Measurements from ENCODE around the gene L1TD1. TPM values are rescaled to one million over a fixed set of nuclear protein-coding genes. Genes with fewer than 3 reads are reported as not detected.

Gene L1TD1
- total and polyA plus RNA-seq, 8 donors, result 0.13 to 10.1 (median 1.2) TPM; not detected in 4

- TF ChIP-seq CTCF (IDR thresholded peaks at IDR 0.05) (no peak), POLR2A (IDR thresholded peaks at IDR 0.05) (no peak), EP300 (IDR thresholded peaks at IDR 0.05) (no peak), POLR2AphosphoS5 (IDR thresholded peaks at IDR 0.05) (no peak)
- Histone ChIP-seq H3K9me3 (no peaks in the 10 kb centered on the region), H3K4me3 (no peak overlapping the region), H3K4me1 (no peaks in the 10 kb centered on the region), H3K27ac (no peak overlapping the region), H3K27me3 (no peaks in the 10 kb centered on the region), H3K36me3 (no peaks in the 10 kb centered on the region)
- WGBS, 5 donors, result 40 to 54% (median 51%) methylated on average over 2 of the region's 2 CpGs
- DNase-seq, result peak in 1 of 2 donors; percentile 36
- intact Hi-C loops (cut with DNase I; ENCODE audit: low total_unique reads), result no loop called here
These were observed 35.3 kb downstream of the L1TD1 start for GRCh38 chr1:62229932-62230331.

GRCh38 chr1:62230718-62231117, 36.1 kb downstream of the L1TD1 start:
- no peak overlapping the region for H3K27ac ChIP-seq
- no peak overlapping the region for H3K4me3 ChIP-seq
- H3K4me1 ChIP-seq, result no peaks in the 10 kb centered on the region
- H3K36me3 ChIP-seq, result no peaks in the 10 kb centered on the region
- WGBS, 5 donors, result 80 to 88% (median 84%) methylated on average over 5 of the region's 5 CpGs
- no peaks in the 10 kb centered on the region for H3K9me3 ChIP-seq
- DNase-seq, result no peak
- TF ChIP-seq POLR2A (IDR thresholded peaks at IDR 0.05), result no peak
- TF ChIP-seq POLR2AphosphoS5 (IDR thresholded peaks at IDR 0.05), result no peak
- no peak for TF ChIP-seq EP300 (IDR thresholded peaks at IDR 0.05)
- TF ChIP-seq CTCF (IDR thresholded peaks at IDR 0.05), result no peak
- no peaks in the 10 kb centered on the region for H3K27me3 ChIP-seq
- intact Hi-C loops (cut with DNase I; ENCODE audit: low total_unique reads), result no loop called here

GRCh38 chr1:62232871-62233278, 38.2 kb downstream of the L1TD1 start:
- no peaks in the 10 kb centered on the region for H3K9me3 ChIP-seq
- no peak for TF ChIP-seq EP300 (IDR thresholded peaks at IDR 0.05)
- no peak for TF ChIP-seq POLR2AphosphoS5 (IDR thresholded peaks at IDR 0.05)
- no peak for TF ChIP-seq POLR2A (IDR thresholded peaks at IDR 0.05)
- no peak for TF ChIP-seq CTCF (IDR thresholded peaks at IDR 0.05)
- intact Hi-C loops (cut with DNase I; ENCODE audit: low total_unique reads), result no loop called here
- no peaks in the 10 kb centered on the region for H3K36me3 ChIP-seq
- no peak overlapping the region for H3K27ac ChIP-seq
- H3K4me1 ChIP-seq, result no peaks in the 10 kb centered on the region
- WGBS, 5 donors, result 71 to 83% (median 77%) methylated on average over 14 of the region's 14 CpGs
- H3K4me3 ChIP-seq, result no peak overlapping the region
- no peak for DNase-seq
- no peaks in the 10 kb centered on the region for H3K27me3 ChIP-seq

GRCh38 chr1:62233926-62234450, 39.3 kb downstream of the L1TD1 start:
- Histone ChIP-seq H3K27me3 (no peaks in the 10 kb centered on the region), H3K36me3 (no peaks in the 10 kb centered on the region), H3K4me3 (no peak overlapping the region), H3K27ac (no peak overlapping the region), H3K9me3 (no peaks in the 10 kb centered on the region), H3K4me1 (no peaks in the 10 kb centered on the region)
- intact Hi-C loops (cut with DNase I; ENCODE audit: low total_unique reads), result no loop called here
- 80 to 88% (median 84%) methylated on average over 6 to 7 of the region's 7 CpGs for WGBS, 5 donors
- TF ChIP-seq POLR2AphosphoS5 (IDR thresholded peaks at IDR 0.05) (no peak), POLR2A (IDR thresholded peaks at IDR 0.05) (no peak), EP300 (IDR thresholded peaks at IDR 0.05) (no peak), CTCF (IDR thresholded peaks at IDR 0.05) (no peak)
- DNase-seq, result no peak

Data from stomach (tissue), 9 donors.